Right lung (tissue), 5 donors: Measurements from ENCODE around the gene CDH24. TPM values are rescaled to one million over a fixed set of nuclear protein-coding genes. Genes with fewer than 3 reads are reported as not detected.

Experiments used
- polyA plus RNA-seq, 5 donors: library from polyadenylated mRNA; unstranded; fragments of 120-200 nt; gene quantifications; one replicate each; pipeline versions ENCODE4 v1.2.1 to v1.2.3, GENCODE V29; 2013; ENCODE audit warnings: inconsistent platforms in 1 of 5, low replicate concordance in 1 of 5; ENCODE audit not compliant: insufficient read length in 5 of 5, insufficient read depth in 1 of 5

CDH24 gene
- polyA plus RNA-seq, 5 donors = 9.7 to 13.7 (median 12.2) TPM

Other genes starting within 250 kb of the CDH24 start
- gene SLC7A7, start 242.1 kb downstream of the CDH24 start, polyA plus RNA-seq = 10 to 100 TPM in 1 of 5 donors, 1 to 10 TPM in 4; 8.8 to 11.2 (median 9.5) TPM
- gene MRPL52, start 227.6 kb downstream of the CDH24 start, polyA plus RNA-seq = 10 to 100 TPM; 66.9 to 98.7 (median 69.6) TPM
- gene MMP14, start 220.9 kb downstream of the CDH24 start, polyA plus RNA-seq = 100 to 1,000 TPM; 165 to 216 (median 186) TPM
- 10 to 100 TPM; 43.1 to 64.5 (median 51.0) TPM for gene LRP10, start 185.8 kb downstream of the CDH24 start, polyA plus RNA-seq
- under 1 TPM; 0.58 to 0.99 (median 0.81) TPM for gene REM2, start 174.3 kb downstream of the CDH24 start, polyA plus RNA-seq
- gene RBM23, start 138.4 kb downstream of the CDH24 start, polyA plus RNA-seq = 100 to 1,000 TPM in 4 of 5 donors, 10 to 100 TPM in 1; 95.6 to 128 (median 105) TPM
- gene PRMT5, start 128.1 kb downstream of the CDH24 start, polyA plus RNA-seq = 100 to 1,000 TPM; 115 to 129 (median 123) TPM
- 10 to 100 TPM; 50.8 to 86.9 (median 80.5) TPM for gene HAUS4, start 100.4 kb downstream of the CDH24 start, polyA plus RNA-seq
- gene AJUBA, start 75.0 kb downstream of the CDH24 start, polyA plus RNA-seq = 10 to 100 TPM; 31.3 to 50.3 (median 40.6) TPM
- gene C14orf93, start 47.4 kb downstream of the CDH24 start, polyA plus RNA-seq = 10 to 100 TPM; 20.6 to 23.2 (median 21.5) TPM
- 100 to 1,000 TPM; 155 to 205 (median 174) TPM for gene PSMB5, start 22.6 kb downstream of the CDH24 start, polyA plus RNA-seq
- not detected for gene PSMB11, start 15.3 kb downstream of the CDH24 start, polyA plus RNA-seq
- gene ACIN1, start 37.6 kb upstream of the CDH24 start, polyA plus RNA-seq = 100 to 1,000 TPM; 277 to 378 (median 335) TPM
- gene C14orf119, start 38.0 kb upstream of the CDH24 start, polyA plus RNA-seq = 10 to 100 TPM; 57.4 to 70.3 (median 64.5) TPM
- gene CIROP, start 47.5 kb upstream of the CDH24 start, polyA plus RNA-seq = under 1 TPM in 2 of 5 donors, not detected in 3; 0.05 to 0.06 TPM
- gene CEBPE, start 61.7 kb upstream of the CDH24 start, polyA plus RNA-seq = under 1 TPM; 0.10 to 0.23 (median 0.16) TPM
- gene SLC7A8, start 126.1 kb upstream of the CDH24 start, polyA plus RNA-seq = 100 to 1,000 TPM; 107 to 140 (median 126) TPM
- gene RNF212B, start 180.4 kb upstream of the CDH24 start, polyA plus RNA-seq = 1 to 10 TPM in 2 of 5 donors, under 1 TPM in 2, not detected in 1; 0.65 to 1.6 (median 1.1) TPM
- 10 to 100 TPM; 15.2 to 19.3 (median 16.4) TPM for gene HOMEZ, start 228.6 kb upstream of the CDH24 start, polyA plus RNA-seq
- gene PPP1R3E, start 245.3 kb upstream of the CDH24 start, polyA plus RNA-seq = 10 to 100 TPM; 18.4 to 24.7 (median 22.0) TPM
- gene BCL2L2, start 249.3 kb upstream of the CDH24 start, polyA plus RNA-seq = 10 to 100 TPM; 35.9 to 42.0 (median 37.3) TPM